ENCODE results near the gene RPTOR. TPM values are rescaled to one million over a fixed set of nuclear protein-coding genes. Genes with fewer than 3 reads are reported as not detected.

Gene RPTOR
- total RNA-seq, 1 experiment from 2014 or later = 25.1 TPM

GRCh38 chr17:80916246-80916645, 371.6 kb downstream of the RPTOR start:
- Histone ChIP-seq H2BK20ac (ENCODE audit: low read depth, low read length, poor library complexity, severe bottlenecking) (no peak overlapping the region), H3K79me2 (ENCODE audit: insufficient read depth, low read length) (no peaks in the 10 kb centered on the region), H3K9me3 (ENCODE audit: control insufficient read depth, low read depth, low read length) (peaks cover 8% of the 10 kb centered on the region), H2BK12ac (ENCODE audit: insufficient read length, low read depth, low read length) (no peak overlapping the region), H3K27me3 (ENCODE audit: insufficient read depth, low read length) (no peaks in the 10 kb centered on the region), H3K4me2 (ENCODE audit: insufficient read depth, insufficient read length, low read length) (no peak overlapping the region), H3K9ac (ENCODE audit: extremely low read depth, insufficient read length, low read length) (no peak overlapping the region), H2BK120ac (ENCODE audit: low read depth, low read length, poor library complexity, severe bottlenecking) (no peak overlapping the region), H4K20me1 (ENCODE audit: control insufficient read depth, insufficient read depth, insufficient read length) (no peaks in the 10 kb centered on the region), H4K8ac (replicated peaks; ENCODE audit: insufficient read length, low read depth, low read length) (no peak overlapping the region), H2BK5ac (ENCODE audit: insufficient read length, low read length) (no peak overlapping the region), H3K23ac (ENCODE audit: insufficient read length, low read depth, low read length) (no peak overlapping the region), H3K4me1 (ENCODE audit: insufficient read depth, low read length) (no peaks in the 10 kb centered on the region), H4K5ac (ENCODE audit: insufficient read length, low read depth, low read length) (no peak overlapping the region), H3K18ac (ENCODE audit: insufficient read length, low read depth, low read length) (no peak overlapping the region), H2AFZ (ENCODE audit: low read length) (no peak overlapping the region), H3K4ac (ENCODE audit: low read depth, low read length) (no peak overlapping the region), H3K14ac (ENCODE audit: insufficient read depth, low read length) (no peak overlapping the region), H3K56ac (ENCODE audit: insufficient read length, low read depth, low read length) (no peak overlapping the region), H2AK5ac (ENCODE audit: insufficient read length, low read length) (no peak overlapping the region), H3K27ac (ENCODE audit: insufficient read length, low read depth, low read length) (no peak overlapping the region), H3K79me1 (ENCODE audit: insufficient read depth, low read depth, low read length, poor library complexity, severe bottlenecking) (no peaks in the 10 kb centered on the region), H3T11ph (ENCODE audit: low read length) (no peak overlapping the region), H2BK15ac (ENCODE audit: low read depth, low read length) (no peak overlapping the region), H3K23me2 (ENCODE audit: insufficient read length, low read depth, low read length, poor library complexity, severe bottlenecking) (no peaks in the 10 kb centered on the region), H4K91ac (ENCODE audit: insufficient read length, low read depth, low read length) (no peak overlapping the region)
- Mint-ChIP-seq H3K4me3 (no peak overlapping the region), H3K4me1 (no peaks in the 10 kb centered on the region), H3K9me3 (peaks cover 9 to 14% of the 10 kb centered on the region in 2 experiments), H3K27me3 (ENCODE audit: low read depth) (peaks cover 2% of the 10 kb centered on the region; the same call in 1 of the 2 replicates), H3K27ac (no peak overlapping the region), H3K36me3 (ENCODE audit: insufficient read depth in 1 of 3, low read depth in 3 of 3) (peaks cover 22 to 27% (median 24%) of the 10 kb centered on the region in 3 experiments)
- WGBS (ENCODE audit: extremely low coverage, insufficient read length, low lambda C conversion rate) = no CpG with 5 or more reads among the region's 8 CpGs
- TF ChIP-seq, protein P1, sequence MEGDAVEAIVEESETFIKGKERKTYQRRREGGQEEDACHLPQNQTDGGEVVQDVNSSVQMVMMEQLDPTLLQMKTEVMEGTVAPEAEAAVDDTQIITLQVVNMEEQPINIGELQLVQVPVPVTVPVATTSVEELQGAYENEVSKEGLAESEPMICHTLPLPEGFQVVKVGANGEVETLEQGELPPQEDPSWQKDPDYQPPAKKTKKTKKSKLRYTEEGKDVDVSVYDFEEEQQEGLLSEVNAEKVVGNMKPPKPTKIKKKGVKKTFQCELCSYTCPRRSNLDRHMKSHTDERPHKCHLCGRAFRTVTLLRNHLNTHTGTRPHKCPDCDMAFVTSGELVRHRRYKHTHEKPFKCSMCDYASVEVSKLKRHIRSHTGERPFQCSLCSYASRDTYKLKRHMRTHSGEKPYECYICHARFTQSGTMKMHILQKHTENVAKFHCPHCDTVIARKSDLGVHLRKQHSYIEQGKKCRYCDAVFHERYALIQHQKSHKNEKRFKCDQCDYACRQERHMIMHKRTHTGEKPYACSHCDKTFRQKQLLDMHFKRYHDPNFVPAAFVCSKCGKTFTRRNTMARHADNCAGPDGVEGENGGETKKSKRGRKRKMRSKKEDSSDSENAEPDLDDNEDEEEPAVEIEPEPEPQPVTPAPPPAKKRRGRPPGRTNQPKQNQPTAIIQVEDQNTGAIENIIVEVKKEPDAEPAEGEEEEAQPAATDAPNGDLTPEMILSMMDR (conservative IDR thresholded peaks at IDR 0.05) = no peak
- no peak for DNase-seq

All from H9 (cell line).